Measurements from ENCODE around the gene MTAP.

DNA sequence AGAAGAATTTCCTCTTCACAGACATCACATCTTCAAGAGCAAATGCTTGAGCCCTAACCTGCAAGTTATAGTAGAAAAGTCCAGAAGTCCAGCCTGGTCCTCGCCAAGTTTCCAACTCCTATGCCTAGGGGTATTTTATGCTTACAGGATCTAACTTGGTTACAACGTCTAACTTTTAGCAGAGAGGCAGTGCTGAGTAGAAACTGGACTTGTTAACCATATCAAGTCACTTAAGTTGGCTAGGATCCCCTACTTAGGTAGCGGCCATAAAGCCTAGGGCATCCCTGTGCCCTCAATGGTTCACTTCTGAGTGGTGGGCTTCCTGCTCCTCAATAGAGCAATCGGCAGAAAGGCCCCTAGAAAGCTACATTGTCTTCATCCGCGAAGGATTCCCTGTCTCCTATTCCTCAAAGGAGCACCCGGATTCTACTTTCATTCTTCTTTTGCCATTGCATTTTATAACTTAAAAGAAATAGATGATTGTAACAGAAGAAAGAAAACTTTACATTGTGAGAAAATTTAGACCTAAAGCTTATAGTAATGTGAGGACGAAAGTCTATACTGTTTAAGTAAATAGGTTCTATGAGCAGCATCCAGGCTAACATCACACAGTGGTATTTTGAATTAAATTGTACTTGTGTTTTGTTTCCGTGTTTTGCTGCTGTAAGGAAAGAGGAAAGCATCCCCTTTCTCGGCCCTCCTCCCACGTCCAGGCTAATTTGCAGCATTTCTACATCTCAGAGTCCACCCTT lies 1.3 kb upstream of the MTAP start:
- TF ChIP-seq, protein P1, sequence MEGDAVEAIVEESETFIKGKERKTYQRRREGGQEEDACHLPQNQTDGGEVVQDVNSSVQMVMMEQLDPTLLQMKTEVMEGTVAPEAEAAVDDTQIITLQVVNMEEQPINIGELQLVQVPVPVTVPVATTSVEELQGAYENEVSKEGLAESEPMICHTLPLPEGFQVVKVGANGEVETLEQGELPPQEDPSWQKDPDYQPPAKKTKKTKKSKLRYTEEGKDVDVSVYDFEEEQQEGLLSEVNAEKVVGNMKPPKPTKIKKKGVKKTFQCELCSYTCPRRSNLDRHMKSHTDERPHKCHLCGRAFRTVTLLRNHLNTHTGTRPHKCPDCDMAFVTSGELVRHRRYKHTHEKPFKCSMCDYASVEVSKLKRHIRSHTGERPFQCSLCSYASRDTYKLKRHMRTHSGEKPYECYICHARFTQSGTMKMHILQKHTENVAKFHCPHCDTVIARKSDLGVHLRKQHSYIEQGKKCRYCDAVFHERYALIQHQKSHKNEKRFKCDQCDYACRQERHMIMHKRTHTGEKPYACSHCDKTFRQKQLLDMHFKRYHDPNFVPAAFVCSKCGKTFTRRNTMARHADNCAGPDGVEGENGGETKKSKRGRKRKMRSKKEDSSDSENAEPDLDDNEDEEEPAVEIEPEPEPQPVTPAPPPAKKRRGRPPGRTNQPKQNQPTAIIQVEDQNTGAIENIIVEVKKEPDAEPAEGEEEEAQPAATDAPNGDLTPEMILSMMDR (optimal IDR thresholded peaks at IDR 0.05 in 1 of 3, IDR thresholded peaks at IDR 0.05 in 1 of 3, conservative IDR thresholded peaks at IDR 0.05 in 1 of 3; ENCODE audit: extremely low read depth in 1 of 3, insufficient read depth in 2 of 3, low read length in 3 of 3) = no peak
- no peak for TF ChIP-seq EZH2 (IDR thresholded peaks at IDR 0.05; ENCODE audit: low read length)
